ENCODE results near the gene PIP5K1C. TPM values are rescaled to one million over a fixed set of nuclear protein-coding genes. Genes with fewer than 3 reads are reported as not detected.

PIP5K1C gene
- total and polyA plus RNA-seq, 10 of the 15 experiments (the other 5 are each of a cell fraction or from before 2014, with no cell fraction given), result 0.39 to 19.6 (median 5.3) TPM

- in situ Hi-C loops (cut with MboI), result no loop called here
- 90% methylated on average over 34 of the region's 34 CpGs for WGBS (ENCODE audit: insufficient coverage, insufficient replicate concordance, low lambda C conversion rate, missing lambda C conversion rate)
Observed at GRCh38 chr19:3673506-3674439, 26.5 kb downstream of the PIP5K1C start.

More at GRCh38 chr19:3673506-3674439, 26.5 kb downstream of the PIP5K1C start:
- no peak overlapping the region for H3K4me3 ChIP-seq
- no peaks in the 10 kb centered on the region for H3K27me3 ChIP-seq (replicated peaks in 1 of 2; ENCODE audit: control insufficient read depth in 2 of 2, insufficient read depth in 2 of 2, low read length in 1 of 2)
- H3K27ac ChIP-seq (ENCODE audit: control insufficient read depth, insufficient read depth), result no peak overlapping the region
- H4K20me1 ChIP-seq (ENCODE audit: control insufficient read depth, insufficient read depth), result no peaks in the 10 kb centered on the region; the same call in none of the 2 replicates
- no peak for FAIRE-seq
- no peak for TF ChIP-seq ZNF592 (IDR thresholded peaks at IDR 0.05)
- TF ChIP-seq KAT2A (conservative IDR thresholded peaks at IDR 0.05; ENCODE audit: control insufficient read depth, low read depth, low read length), result no peak
- TF ChIP-seq SUZ12 (IDR thresholded peaks at IDR 0.05; ENCODE audit: unreplicated experiment), result no peak
- TF ChIP-seq SMAD5 (IDR thresholded peaks at IDR 0.05; ENCODE audit: low read depth), result no peak
- no peak for TF ChIP-seq CHD2 (IDR thresholded peaks at IDR 0.05; ENCODE audit: borderline replicate concordance, low read depth, low read length)
- no peak for TF ChIP-seq ZBED1 (IDR thresholded peaks at IDR 0.05; ENCODE audit: borderline replicate concordance)
- no peak for TF ChIP-seq E2F4 (IDR thresholded peaks at IDR 0.05; ENCODE audit: low read depth, low read length)
- intact Hi-C loops (cut with micrococcal nuclease; ENCODE audit: unreplicated experiment), result no loop called here
- peaks cover 15% of the 10 kb centered on the region for H3K4me1 ChIP-seq (ENCODE audit: control insufficient read depth, insufficient read depth, low read length)
- H2AFZ ChIP-seq (ENCODE audit: control insufficient read depth, low read depth, low read length), result no peak overlapping the region
- ChIA-PET SMC1A (ENCODE audit: uncharacterized antibody, unreplicated experiment) (no interaction called here), POLR2A (no interaction called here), CTCF (no interaction called here), RAD21 (ENCODE audit: unreplicated experiment) (interaction anchor here (0.8 kb wide), 1 partner anchor 27 kb away, joined by 3 read pairs; the partner anchor contains the start of gene PIP5K1C)
- no peak overlapping the region for H3K9ac ChIP-seq (ENCODE audit: control insufficient read depth, insufficient read depth, low read length)
- H3K4me2 ChIP-seq (ENCODE audit: control insufficient read depth, insufficient read depth), result no peak overlapping the region
- H3K36me3 ChIP-seq (ENCODE audit: control insufficient read depth in 2 of 2, insufficient read depth in 2 of 2, low read length in 1 of 2), result no peaks in the 10 kb centered on the region; a peak in 1 of 4 replicates
- H3K79me2 ChIP-seq (ENCODE audit: control insufficient read depth, insufficient read depth, low read length), result no peaks in the 10 kb centered on the region
- DNase-seq (ENCODE audit: low read depth, low spot score), result no peak
- H3K9me3 ChIP-seq (replicated peaks; ENCODE audit: control insufficient read depth, insufficient read depth, low read length), result no peaks in the 10 kb centered on the region
- no TSS peak for BruUV-seq (replicated peaks)
- no peak for ATAC-seq
